ENCODE measurements around the gene LRRC2. TPM values are rescaled to one million over a fixed set of nuclear protein-coding genes. Genes with fewer than 3 reads are reported as not detected.

LRRC2 gene
- total and polyA plus RNA-seq, 2 of the 13 experiments (the other 11 are each of a cell fraction or from before 2014, with no cell fraction given) = 0.27 to 0.58 TPM

DNA sequence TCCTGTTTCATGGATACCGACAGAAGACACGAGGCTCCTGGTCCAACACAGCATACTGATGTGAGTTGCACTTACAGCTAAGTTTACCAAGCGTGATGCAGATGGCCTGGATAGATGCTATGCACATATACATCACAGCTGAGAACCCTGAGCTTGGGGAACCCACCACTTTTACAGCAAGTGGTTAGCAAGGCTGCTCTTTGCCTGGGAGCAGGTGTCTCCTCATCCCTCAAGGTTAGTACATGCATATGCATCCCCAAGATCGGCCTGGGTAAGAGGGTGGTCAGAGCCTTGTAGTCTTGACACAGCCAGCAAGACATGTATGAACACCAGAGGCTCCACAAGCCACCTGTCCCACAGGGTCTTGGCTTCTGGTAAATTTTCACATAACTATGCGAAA, 28.3 kb downstream of the LRRC2 start:
- Histone ChIP-seq H2AFZ (ENCODE audit: low read length) (no peak overlapping the region), H4K20me1 (ENCODE audit: insufficient read depth, low read length) (no peaks in the 10 kb centered on the region), H3K9me3 (ENCODE audit: low read length) (no peaks in the 10 kb centered on the region), H3K27ac (ENCODE audit: extremely low read length, insufficient read depth, low read length) (no peak overlapping the region), H3K4me3 (replicated peaks in 1 of 3; ENCODE audit: insufficient read depth in 1 of 3, low read depth in 2 of 3, low read length in 3 of 3) (no peak overlapping the region), H3K4me2 (ENCODE audit: low read depth, low read length) (no peak overlapping the region), H3K9ac (ENCODE audit: insufficient read depth, low read depth, low read length) (no peak overlapping the region), H3K4me1 (ENCODE audit: insufficient read depth, low read length) (no peaks in the 10 kb centered on the region), H3K27me3 (ENCODE audit: control insufficient read depth in 1 of 2, insufficient read depth in 2 of 2, low read length in 2 of 2) (no peaks in the 10 kb centered on the region), H3K79me2 (ENCODE audit: insufficient read depth, low read length) (no peaks in the 10 kb centered on the region), H3K36me3 (replicated peaks in 1 of 2; ENCODE audit: control insufficient read depth in 1 of 2, insufficient read depth in 2 of 2, low read length in 2 of 2) (no peaks in the 10 kb centered on the region)
- DNase-seq (ENCODE audit: low spot score) = no peak
- POLR2A ChIA-PET = no interaction called here
- no TSS peak for BruUV-seq (replicated peaks)
- FAIRE-seq = no peak
- intact Hi-C loops (cut with micrococcal nuclease; ENCODE audit: unreplicated experiment) (no loop called here), in situ Hi-C loops (cut with HindIII; ENCODE audit: extremely low pct_ligation_motif_present, low pct_unique_long_range_greater_than_20kb) (no loop called here)
- CTCF ChIA-PET (ENCODE audit: low intra/inter-chr PET ratio, low total read pairs) = no interaction called here
- WGBS (ENCODE audit: low lambda C conversion rate) = 70% methylated on average over 4 of the region's 5 CpGs
- TF ChIP-seq SCMH1 (CRISPR knock-in tag; IDR thresholded peaks at IDR 0.05; ENCODE audit: borderline replicate concordance) (no peak), FOXM1 (CRISPR knock-in tag; IDR thresholded peaks at IDR 0.05) (no peak), FOXJ3 (CRISPR knock-in tag; IDR thresholded peaks at IDR 0.05; ENCODE audit: borderline replicate concordance) (no peak), ZBTB42 (CRISPR knock-in tag; IDR thresholded peaks at IDR 0.05) (no peak), PAF1 (CRISPR knock-in tag; IDR thresholded peaks at IDR 0.05) (no peak)
- TF ChIP-seq, protein P1, sequence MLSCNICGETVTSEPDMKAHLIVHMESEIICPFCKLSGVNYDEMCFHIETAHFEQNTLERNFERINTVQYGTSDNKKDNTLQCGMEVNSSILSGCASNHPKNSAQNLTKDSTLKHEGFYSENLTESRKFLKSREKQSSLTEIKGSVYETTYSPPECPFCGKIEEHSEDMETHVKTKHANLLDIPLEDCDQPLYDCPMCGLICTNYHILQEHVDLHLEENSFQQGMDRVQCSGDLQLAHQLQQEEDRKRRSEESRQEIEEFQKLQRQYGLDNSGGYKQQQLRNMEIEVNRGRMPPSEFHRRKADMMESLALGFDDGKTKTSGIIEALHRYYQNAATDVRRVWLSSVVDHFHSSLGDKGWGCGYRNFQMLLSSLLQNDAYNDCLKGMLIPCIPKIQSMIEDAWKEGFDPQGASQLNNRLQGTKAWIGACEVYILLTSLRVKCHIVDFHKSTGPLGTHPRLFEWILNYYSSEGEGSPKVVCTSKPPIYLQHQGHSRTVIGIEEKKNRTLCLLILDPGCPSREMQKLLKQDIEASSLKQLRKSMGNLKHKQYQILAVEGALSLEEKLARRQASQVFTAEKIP (CRISPR knock-in tag; IDR thresholded peaks at IDR 0.05; ENCODE audit: borderline replicate concordance) = no peak
- ATAC-seq = no peak

DNA sequence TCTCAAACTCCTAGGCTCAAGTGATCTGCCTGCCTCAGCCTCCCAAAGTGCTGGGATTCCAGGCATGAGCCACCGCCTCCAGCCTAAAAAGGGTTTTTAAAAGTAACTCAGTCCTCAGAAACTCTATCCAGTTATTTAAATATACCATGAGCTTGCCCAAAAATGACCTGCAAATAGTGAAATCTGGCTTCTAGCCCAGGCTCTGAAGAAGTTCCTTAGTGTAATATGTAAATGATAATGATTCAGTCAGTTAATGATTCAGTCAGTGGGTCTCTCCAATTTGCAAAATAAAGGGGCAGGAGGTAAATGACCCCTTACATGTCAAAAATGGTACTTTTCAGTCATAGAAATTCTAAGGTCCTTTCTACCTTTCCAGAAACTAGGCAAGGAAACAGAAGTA, 28.8 kb downstream of the LRRC2 start:
- Histone ChIP-seq H2AFZ (ENCODE audit: low read length) (no peak overlapping the region), H3K4me2 (ENCODE audit: low read depth, low read length) (no peak overlapping the region), H4K20me1 (ENCODE audit: insufficient read depth, low read length) (no peaks in the 10 kb centered on the region), H3K9ac (ENCODE audit: insufficient read depth, low read depth, low read length) (no peak overlapping the region), H3K9me3 (ENCODE audit: low read length) (no peaks in the 10 kb centered on the region), H3K27ac (ENCODE audit: extremely low read length, insufficient read depth, low read length) (no peak overlapping the region), H3K4me1 (ENCODE audit: insufficient read depth, low read length) (no peaks in the 10 kb centered on the region), H3K79me2 (ENCODE audit: insufficient read depth, low read length) (no peaks in the 10 kb centered on the region), H3K4me3 (replicated peaks in 1 of 3; ENCODE audit: insufficient read depth in 1 of 3, low read depth in 2 of 3, low read length in 3 of 3) (no peak overlapping the region), H3K36me3 (replicated peaks in 1 of 2; ENCODE audit: control insufficient read depth in 1 of 2, insufficient read depth in 2 of 2, low read length in 2 of 2) (no peaks in the 10 kb centered on the region), H3K27me3 (ENCODE audit: control insufficient read depth in 1 of 2, insufficient read depth in 2 of 2, low read length in 2 of 2) (no peaks in the 10 kb centered on the region)
- intact Hi-C loops (cut with micrococcal nuclease; ENCODE audit: unreplicated experiment) (no loop called here), in situ Hi-C loops (cut with HindIII; ENCODE audit: extremely low pct_ligation_motif_present, low pct_unique_long_range_greater_than_20kb) (no loop called here)
- ChIA-PET CTCF (ENCODE audit: low intra/inter-chr PET ratio, low total read pairs) (no interaction called here), POLR2A (no interaction called here)
- no TSS peak for BruUV-seq (replicated peaks)
- ATAC-seq (no peak), DNase-seq (ENCODE audit: low spot score) (no peak), FAIRE-seq (no peak)
- 80% methylated on average over 1 of the region's 1 CpG for WGBS (ENCODE audit: low lambda C conversion rate)
- TF ChIP-seq, protein P2, sequence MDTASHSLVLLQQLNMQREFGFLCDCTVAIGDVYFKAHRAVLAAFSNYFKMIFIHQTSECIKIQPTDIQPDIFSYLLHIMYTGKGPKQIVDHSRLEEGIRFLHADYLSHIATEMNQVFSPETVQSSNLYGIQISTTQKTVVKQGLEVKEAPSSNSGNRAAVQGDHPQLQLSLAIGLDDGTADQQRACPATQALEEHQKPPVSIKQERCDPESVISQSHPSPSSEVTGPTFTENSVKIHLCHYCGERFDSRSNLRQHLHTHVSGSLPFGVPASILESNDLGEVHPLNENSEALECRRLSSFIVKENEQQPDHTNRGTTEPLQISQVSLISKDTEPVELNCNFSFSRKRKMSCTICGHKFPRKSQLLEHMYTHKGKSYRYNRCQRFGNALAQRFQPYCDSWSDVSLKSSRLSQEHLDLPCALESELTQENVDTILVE (CRISPR knock-in tag; IDR thresholded peaks at IDR 0.05) = no peak
- TF ChIP-seq ZMYM2 (CRISPR knock-in tag; IDR thresholded peaks at IDR 0.05) (no peak), GABPA (IDR thresholded peaks at IDR 0.05; ENCODE audit: low read depth, low read length) (no peak), GABPA (CRISPR knock-in tag; IDR thresholded peaks at IDR 0.05; ENCODE audit: low read depth) (no peak)
- TF ChIP-seq, protein P3, sequence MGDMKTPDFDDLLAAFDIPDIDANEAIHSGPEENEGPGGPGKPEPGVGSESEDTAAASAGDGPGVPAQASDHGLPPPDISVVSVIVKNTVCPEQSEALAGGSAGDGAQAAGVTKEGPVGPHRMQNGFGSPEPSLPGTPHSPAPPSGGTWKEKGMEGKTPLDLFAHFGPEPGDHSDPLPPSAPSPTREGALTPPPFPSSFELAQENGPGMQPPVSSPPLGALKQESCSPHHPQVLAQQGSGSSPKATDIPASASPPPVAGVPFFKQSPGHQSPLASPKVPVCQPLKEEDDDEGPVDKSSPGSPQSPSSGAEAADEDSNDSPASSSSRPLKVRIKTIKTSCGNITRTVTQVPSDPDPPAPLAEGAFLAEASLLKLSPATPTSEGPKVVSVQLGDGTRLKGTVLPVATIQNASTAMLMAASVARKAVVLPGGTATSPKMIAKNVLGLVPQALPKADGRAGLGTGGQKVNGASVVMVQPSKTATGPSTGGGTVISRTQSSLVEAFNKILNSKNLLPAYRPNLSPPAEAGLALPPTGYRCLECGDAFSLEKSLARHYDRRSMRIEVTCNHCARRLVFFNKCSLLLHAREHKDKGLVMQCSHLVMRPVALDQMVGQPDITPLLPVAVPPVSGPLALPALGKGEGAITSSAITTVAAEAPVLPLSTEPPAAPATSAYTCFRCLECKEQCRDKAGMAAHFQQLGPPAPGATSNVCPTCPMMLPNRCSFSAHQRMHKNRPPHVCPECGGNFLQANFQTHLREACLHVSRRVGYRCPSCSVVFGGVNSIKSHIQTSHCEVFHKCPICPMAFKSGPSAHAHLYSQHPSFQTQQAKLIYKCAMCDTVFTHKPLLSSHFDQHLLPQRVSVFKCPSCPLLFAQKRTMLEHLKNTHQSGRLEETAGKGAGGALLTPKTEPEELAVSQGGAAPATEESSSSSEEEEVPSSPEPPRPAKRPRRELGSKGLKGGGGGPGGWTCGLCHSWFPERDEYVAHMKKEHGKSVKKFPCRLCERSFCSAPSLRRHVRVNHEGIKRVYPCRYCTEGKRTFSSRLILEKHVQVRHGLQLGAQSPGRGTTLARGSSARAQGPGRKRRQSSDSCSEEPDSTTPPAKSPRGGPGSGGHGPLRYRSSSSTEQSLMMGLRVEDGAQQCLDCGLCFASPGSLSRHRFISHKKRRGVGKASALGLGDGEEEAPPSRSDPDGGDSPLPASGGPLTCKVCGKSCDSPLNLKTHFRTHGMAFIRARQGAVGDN (CRISPR knock-in tag; IDR thresholded peaks at IDR 0.05) = no peak
- TF ChIP-seq, protein P4, sequence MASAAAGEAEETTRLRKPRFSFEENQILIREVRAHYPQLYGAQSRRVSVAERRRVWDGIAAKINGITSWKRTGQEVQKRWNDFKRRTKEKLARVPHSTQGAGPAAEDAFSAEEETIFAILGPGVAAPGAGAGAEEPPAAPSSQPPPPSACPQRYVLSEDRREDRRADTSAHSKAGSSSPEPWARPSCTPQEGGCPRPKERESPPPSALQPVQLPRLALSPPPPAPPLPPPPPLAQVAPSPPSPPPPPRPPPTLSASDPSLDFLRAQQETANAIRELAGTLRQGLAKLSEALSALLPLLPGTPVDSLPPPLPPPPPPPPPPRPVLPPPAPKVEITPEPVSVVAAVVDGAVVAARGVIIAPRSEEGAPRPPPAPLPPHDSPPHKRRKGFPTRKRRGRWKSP (CRISPR knock-in tag; IDR thresholded peaks at IDR 0.05) = no peak

Measured in HepG2 (cell line).